GM23338 (cell line): Measurements from ENCODE around the gene PSD4. TPM values are rescaled to one million over a fixed set of nuclear protein-coding genes. Genes with fewer than 3 reads are reported as not detected.

Source experiments
- ATAC-seq: fragments of 200-7000 bp; cut with Tn5 transposase; 3 replicates; pipeline ENCODE4 v1.9.1; 2020
- DNase-seq: peaks from one replicate; pipeline ENCODE4 v3.0.0-alpha.2; 2015; ENCODE audit warnings: low spot score
- H2AFZ ChIP-seq: fragments of 200-600 bp; sonication (generic); 2 replicates; pipeline ENCODE4 v1.8.0; 2016; ENCODE audit warnings: antibody characterized with exemption, mild to moderate bottlenecking, moderate library complexity
- H3F3A ChIP-seq: fragments of 200-600 bp; sonication (generic); replicated peaks from 2 replicates; pipeline ENCODE4 v1.8.0; 2017; ENCODE audit warnings: antibody characterized with exemption, mixed run types, low read depth
- H3K27ac ChIP-seq: fragments of 200-600 bp; sonication (generic); 2 replicates; pipeline ENCODE4 v1.6.1; 2016; ENCODE audit warnings: low read depth
- H3K27me3 ChIP-seq: fragments of 200-600 bp; sonication (generic); 2 replicates; pipeline ENCODE4 v1.8.0; 2016; ENCODE audit warnings: mild to moderate bottlenecking, mixed run types, moderate library complexity; ENCODE audit not compliant: insufficient read depth
- H3K36me3 ChIP-seq: fragments of 200-600 bp; sonication (generic); 2 replicates; pipeline ENCODE4 v1.8.0; 2016; ENCODE audit warnings: mild to moderate bottlenecking; ENCODE audit not compliant: insufficient read depth
- H3K4me1 ChIP-seq: fragments of 200-600 bp; sonication (generic); 2 replicates; pipeline ENCODE4 v1.8.0; 2016; ENCODE audit warnings: mild to moderate bottlenecking, moderate library complexity; ENCODE audit not compliant: insufficient read depth
- H3K4me2 ChIP-seq: fragments of 200-600 bp; sonication (generic); 2 replicates; pipeline ENCODE4 v1.7.1; 2017; ENCODE audit warnings: mixed run types
- H3K4me3 ChIP-seq: fragments of 200-600 bp; sonication (generic); 2 replicates; pipeline ENCODE4 v1.6.1; 2016; ENCODE audit warnings: mixed run types
- H3K79me2 ChIP-seq: fragments of 200-600 bp; sonication (generic); replicated peaks from 2 replicates; pipeline ENCODE4 v1.8.0; 2017; ENCODE audit warnings: mild to moderate bottlenecking; ENCODE audit not compliant: insufficient read depth
- H3K9me2 ChIP-seq: fragments of 200-600 bp; sonication (generic); 2 replicates; pipeline ENCODE4 v1.8.0; 2017; ENCODE audit not compliant: insufficient read depth
- H4K20me1 ChIP-seq: fragments of 200-600 bp; sonication (generic); replicated peaks from 2 replicates; pipeline ENCODE4 v1.8.0; 2017; ENCODE audit warnings: mild to moderate bottlenecking; ENCODE audit not compliant: insufficient read depth
- H3K27ac Mint-ChIP-seq: 2 replicates; pipeline ENCODE4 v1.8.0; 2020; ENCODE audit warnings: inconsistent platforms, mild to moderate bottlenecking, moderate library complexity, mixed read lengths
- H3K27me3 Mint-ChIP-seq: 3 replicates; pipeline ENCODE4 v1.8.0; 2022; ENCODE audit warnings: low read depth, mild to moderate bottlenecking, moderate library complexity, mixed read lengths, inconsistent platforms; ENCODE audit not compliant: insufficient read depth, poor library complexity
- H3K36me3 Mint-ChIP-seq: 3 replicates; pipeline ENCODE4 v1.8.0; 2021; ENCODE audit warnings: low read depth, mild to moderate bottlenecking, inconsistent platforms, moderate library complexity, mixed read lengths
- H3K4me1 Mint-ChIP-seq: 3 replicates; pipeline ENCODE4 v1.8.0; 2020; ENCODE audit warnings: mild to moderate bottlenecking, inconsistent platforms, mixed read lengths
- H3K4me3 Mint-ChIP-seq: 3 replicates; pipeline ENCODE4 v1.8.0; 2021; ENCODE audit warnings: moderate library complexity, mild to moderate bottlenecking, inconsistent platforms, mixed read lengths
- H3K9me3 Mint-ChIP-seq: 3 replicates; pipeline ENCODE4 v1.8.0; 2020; ENCODE audit warnings: moderate library complexity, mild to moderate bottlenecking, inconsistent platforms, mixed read lengths
- CREB1 ChIP-seq: fragments of 250-450 bp; sonication (Bioruptor Pico); IDR thresholded peaks from 2 replicates; pipeline ENCODE4 v1.5.0; 2020; ENCODE audit warnings: low read depth, mild to moderate bottlenecking, moderate library complexity
- EZH2 ChIP-seq: fragments of 200-600 bp; sonication (generic); IDR thresholded peaks from one replicate; pipeline ENCODE4 v1.8.0; 2017; ENCODE audit warnings: antibody characterized with exemption, mild to moderate bottlenecking, low read depth; ENCODE audit not compliant: unreplicated experiment
- EZH2phosphoT487 ChIP-seq: fragments of 200-600 bp; sonication (generic); IDR thresholded peaks from one replicate; pipeline ENCODE4 v1.8.1; 2018; ENCODE audit warnings: antibody characterized with exemption; ENCODE audit not compliant: unreplicated experiment
- JUNB ChIP-seq: IDR thresholded peaks from one replicate; pipeline ENCODE4 v1.6.1; 2016; ENCODE audit warnings: antibody characterized with exemption; ENCODE audit not compliant: unreplicated experiment
- NANOG ChIP-seq: IDR thresholded peaks from 2 replicates; pipeline ENCODE4 v1.6.1; 2016; ENCODE audit warnings: antibody characterized with exemption, borderline replicate concordance
- POLR2AphosphoS5 ChIP-seq: IDR thresholded peaks from 2 replicates; pipeline ENCODE4 v1.6.1; 2016; ENCODE audit warnings: antibody characterized with exemption, low read depth
- STAT1 ChIP-seq: IDR thresholded peaks from one replicate; pipeline ENCODE4 v1.6.1; 2016; ENCODE audit warnings: antibody characterized with exemption; ENCODE audit not compliant: unreplicated experiment
- ZNF114 ChIP-seq: fragments of 250-450 bp; sonication (Bioruptor Pico); IDR thresholded peaks from 2 replicates; pipeline ENCODE4 v1.5.0; 2020; ENCODE audit warnings: mild to moderate bottlenecking, moderate library complexity
- ZNF331 ChIP-seq: fragments of 250-450 bp; sonication (Bioruptor Pico); IDR thresholded peaks from 2 replicates; pipeline ENCODE4 v1.5.0; 2020; ENCODE audit warnings: low read depth, mild to moderate bottlenecking, moderate library complexity
- polyA plus RNA-seq: library from polyadenylated mRNA; unstranded; fragments of >200 nt; fragmentation: Nextera tagmentation; extraction: Ambion mirVana; gene quantifications from 2 replicates; pipeline ENCODE4 v1.2.1, GENCODE V29; 2016
- total RNA-seq: library from RNA; depleted of rRNA; stranded (reverse); fragments of >200 nt; shearing (Covaris generic); gene quantifications from 2 replicates; pipeline ENCODE4 v1.2.3, GENCODE V29; 2014
- TF ChIP-seq, protein P1 (sequence below): IDR thresholded peaks from 2 replicates; pipeline ENCODE4 v1.6.1; 2016; ENCODE audit warnings: antibody characterized with exemption
- TF ChIP-seq, protein P2 (sequence below), 2 experiments: fragments of 200-600 bp in 1 of 2; sonication (generic) in 1 of 2; conservative IDR thresholded peaks; 2 replicates each; pipeline versions ENCODE4 v1.5.1 to v1.6.1; 2016 to 2017; ENCODE audit warnings: antibody characterized with exemption in 2 of 2, low read depth in 2 of 2, mild to moderate bottlenecking in 2 of 2, moderate library complexity in 1 of 2
- TF ChIP-seq, protein P3 (sequence below): IDR thresholded peaks from one replicate; pipeline ENCODE4 v1.6.1; 2018; ENCODE audit warnings: antibody characterized with exemption; ENCODE audit not compliant: unreplicated experiment
- TF ChIP-seq, protein P4 (sequence below): fragments of 250-450 bp; sonication (Bioruptor Pico); IDR thresholded peaks from 2 replicates; pipeline ENCODE4 v1.5.0; 2020; ENCODE audit warnings: mild to moderate bottlenecking, moderate library complexity

PSD4 gene
- total and polyA plus RNA-seq, 2 experiments from 2014 or later, result 0.06 to 0.66 TPM

DNA sequence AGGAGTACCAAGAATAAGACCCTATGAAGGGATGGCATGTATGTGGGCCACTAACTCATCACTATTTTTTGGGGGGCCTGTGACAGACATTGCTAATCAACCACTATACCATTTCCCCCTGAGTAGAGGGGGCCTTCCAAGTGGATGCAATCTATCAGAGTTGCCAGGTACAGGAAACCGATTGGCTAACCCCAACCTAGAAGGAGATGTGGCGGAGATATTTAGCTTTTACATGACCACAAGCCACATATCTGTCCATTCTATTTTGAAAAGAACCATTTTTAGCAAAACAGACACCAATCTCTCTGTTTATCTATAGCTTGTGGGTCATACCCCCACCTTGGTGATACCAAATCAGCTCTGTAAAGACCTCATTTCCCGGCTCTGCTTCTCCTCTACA lies 53.9 kb downstream of the PSD4 start:
- Mint-ChIP-seq H3K27ac (no peak overlapping the region), H3K4me3 (no peak overlapping the region), H3K9me3 (no peaks in the 10 kb centered on the region), H3K36me3 (no peaks in the 10 kb centered on the region), H3K4me1 (peaks cover 10% of the 10 kb centered on the region; the same call in 2 of the 3 replicates), H3K27me3 (no peaks in the 10 kb centered on the region)
- no peak for ATAC-seq
- Histone ChIP-seq H3F3A (no peaks in the 10 kb centered on the region), H3K27me3 (no peaks in the 10 kb centered on the region), H4K20me1 (no peaks in the 10 kb centered on the region), H3K4me3 (no peak overlapping the region), H3K4me2 (no peak overlapping the region), H3K9me2 (0 out of 2 replicates have a peak, but pooled peaks cover 4% of the 10 kb centered on the region), H3K27ac (no peak overlapping the region), H3K4me1 (peaks cover 8% of the 10 kb centered on the region; the same call in 1 of the 2 replicates), H3K36me3 (no peaks in the 10 kb centered on the region), H3K79me2 (no peaks in the 10 kb centered on the region), H2AFZ (no peak overlapping the region)
- no peak for DNase-seq
- TF ChIP-seq CREB1 (no peak), POLR2AphosphoS5 (no peak), ZNF114 (CRISPR knock-in tag) (no peak), EZH2phosphoT487 (no peak), ZNF331 (no peak), EZH2 (no peak), NANOG (no peak), STAT1 (no peak), JUNB (no peak)
- TF ChIP-seq, protein P1, sequence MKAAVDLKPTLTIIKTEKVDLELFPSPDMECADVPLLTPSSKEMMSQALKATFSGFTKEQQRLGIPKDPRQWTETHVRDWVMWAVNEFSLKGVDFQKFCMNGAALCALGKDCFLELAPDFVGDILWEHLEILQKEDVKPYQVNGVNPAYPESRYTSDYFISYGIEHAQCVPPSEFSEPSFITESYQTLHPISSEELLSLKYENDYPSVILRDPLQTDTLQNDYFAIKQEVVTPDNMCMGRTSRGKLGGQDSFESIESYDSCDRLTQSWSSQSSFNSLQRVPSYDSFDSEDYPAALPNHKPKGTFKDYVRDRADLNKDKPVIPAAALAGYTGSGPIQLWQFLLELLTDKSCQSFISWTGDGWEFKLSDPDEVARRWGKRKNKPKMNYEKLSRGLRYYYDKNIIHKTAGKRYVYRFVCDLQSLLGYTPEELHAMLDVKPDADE, result no peak
- TF ChIP-seq, protein P2, sequence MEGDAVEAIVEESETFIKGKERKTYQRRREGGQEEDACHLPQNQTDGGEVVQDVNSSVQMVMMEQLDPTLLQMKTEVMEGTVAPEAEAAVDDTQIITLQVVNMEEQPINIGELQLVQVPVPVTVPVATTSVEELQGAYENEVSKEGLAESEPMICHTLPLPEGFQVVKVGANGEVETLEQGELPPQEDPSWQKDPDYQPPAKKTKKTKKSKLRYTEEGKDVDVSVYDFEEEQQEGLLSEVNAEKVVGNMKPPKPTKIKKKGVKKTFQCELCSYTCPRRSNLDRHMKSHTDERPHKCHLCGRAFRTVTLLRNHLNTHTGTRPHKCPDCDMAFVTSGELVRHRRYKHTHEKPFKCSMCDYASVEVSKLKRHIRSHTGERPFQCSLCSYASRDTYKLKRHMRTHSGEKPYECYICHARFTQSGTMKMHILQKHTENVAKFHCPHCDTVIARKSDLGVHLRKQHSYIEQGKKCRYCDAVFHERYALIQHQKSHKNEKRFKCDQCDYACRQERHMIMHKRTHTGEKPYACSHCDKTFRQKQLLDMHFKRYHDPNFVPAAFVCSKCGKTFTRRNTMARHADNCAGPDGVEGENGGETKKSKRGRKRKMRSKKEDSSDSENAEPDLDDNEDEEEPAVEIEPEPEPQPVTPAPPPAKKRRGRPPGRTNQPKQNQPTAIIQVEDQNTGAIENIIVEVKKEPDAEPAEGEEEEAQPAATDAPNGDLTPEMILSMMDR (conservative IDR thresholded peaks at IDR 0.05; ENCODE audit: low read depth in 2 of 2), result no peak
- TF ChIP-seq, protein P3, sequence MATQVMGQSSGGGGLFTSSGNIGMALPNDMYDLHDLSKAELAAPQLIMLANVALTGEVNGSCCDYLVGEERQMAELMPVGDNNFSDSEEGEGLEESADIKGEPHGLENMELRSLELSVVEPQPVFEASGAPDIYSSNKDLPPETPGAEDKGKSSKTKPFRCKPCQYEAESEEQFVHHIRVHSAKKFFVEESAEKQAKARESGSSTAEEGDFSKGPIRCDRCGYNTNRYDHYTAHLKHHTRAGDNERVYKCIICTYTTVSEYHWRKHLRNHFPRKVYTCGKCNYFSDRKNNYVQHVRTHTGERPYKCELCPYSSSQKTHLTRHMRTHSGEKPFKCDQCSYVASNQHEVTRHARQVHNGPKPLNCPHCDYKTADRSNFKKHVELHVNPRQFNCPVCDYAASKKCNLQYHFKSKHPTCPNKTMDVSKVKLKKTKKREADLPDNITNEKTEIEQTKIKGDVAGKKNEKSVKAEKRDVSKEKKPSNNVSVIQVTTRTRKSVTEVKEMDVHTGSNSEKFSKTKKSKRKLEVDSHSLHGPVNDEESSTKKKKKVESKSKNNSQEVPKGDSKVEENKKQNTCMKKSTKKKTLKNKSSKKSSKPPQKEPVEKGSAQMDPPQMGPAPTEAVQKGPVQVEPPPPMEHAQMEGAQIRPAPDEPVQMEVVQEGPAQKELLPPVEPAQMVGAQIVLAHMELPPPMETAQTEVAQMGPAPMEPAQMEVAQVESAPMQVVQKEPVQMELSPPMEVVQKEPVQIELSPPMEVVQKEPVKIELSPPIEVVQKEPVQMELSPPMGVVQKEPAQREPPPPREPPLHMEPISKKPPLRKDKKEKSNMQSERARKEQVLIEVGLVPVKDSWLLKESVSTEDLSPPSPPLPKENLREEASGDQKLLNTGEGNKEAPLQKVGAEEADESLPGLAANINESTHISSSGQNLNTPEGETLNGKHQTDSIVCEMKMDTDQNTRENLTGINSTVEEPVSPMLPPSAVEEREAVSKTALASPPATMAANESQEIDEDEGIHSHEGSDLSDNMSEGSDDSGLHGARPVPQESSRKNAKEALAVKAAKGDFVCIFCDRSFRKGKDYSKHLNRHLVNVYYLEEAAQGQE, result no peak
- TF ChIP-seq, protein P4, sequence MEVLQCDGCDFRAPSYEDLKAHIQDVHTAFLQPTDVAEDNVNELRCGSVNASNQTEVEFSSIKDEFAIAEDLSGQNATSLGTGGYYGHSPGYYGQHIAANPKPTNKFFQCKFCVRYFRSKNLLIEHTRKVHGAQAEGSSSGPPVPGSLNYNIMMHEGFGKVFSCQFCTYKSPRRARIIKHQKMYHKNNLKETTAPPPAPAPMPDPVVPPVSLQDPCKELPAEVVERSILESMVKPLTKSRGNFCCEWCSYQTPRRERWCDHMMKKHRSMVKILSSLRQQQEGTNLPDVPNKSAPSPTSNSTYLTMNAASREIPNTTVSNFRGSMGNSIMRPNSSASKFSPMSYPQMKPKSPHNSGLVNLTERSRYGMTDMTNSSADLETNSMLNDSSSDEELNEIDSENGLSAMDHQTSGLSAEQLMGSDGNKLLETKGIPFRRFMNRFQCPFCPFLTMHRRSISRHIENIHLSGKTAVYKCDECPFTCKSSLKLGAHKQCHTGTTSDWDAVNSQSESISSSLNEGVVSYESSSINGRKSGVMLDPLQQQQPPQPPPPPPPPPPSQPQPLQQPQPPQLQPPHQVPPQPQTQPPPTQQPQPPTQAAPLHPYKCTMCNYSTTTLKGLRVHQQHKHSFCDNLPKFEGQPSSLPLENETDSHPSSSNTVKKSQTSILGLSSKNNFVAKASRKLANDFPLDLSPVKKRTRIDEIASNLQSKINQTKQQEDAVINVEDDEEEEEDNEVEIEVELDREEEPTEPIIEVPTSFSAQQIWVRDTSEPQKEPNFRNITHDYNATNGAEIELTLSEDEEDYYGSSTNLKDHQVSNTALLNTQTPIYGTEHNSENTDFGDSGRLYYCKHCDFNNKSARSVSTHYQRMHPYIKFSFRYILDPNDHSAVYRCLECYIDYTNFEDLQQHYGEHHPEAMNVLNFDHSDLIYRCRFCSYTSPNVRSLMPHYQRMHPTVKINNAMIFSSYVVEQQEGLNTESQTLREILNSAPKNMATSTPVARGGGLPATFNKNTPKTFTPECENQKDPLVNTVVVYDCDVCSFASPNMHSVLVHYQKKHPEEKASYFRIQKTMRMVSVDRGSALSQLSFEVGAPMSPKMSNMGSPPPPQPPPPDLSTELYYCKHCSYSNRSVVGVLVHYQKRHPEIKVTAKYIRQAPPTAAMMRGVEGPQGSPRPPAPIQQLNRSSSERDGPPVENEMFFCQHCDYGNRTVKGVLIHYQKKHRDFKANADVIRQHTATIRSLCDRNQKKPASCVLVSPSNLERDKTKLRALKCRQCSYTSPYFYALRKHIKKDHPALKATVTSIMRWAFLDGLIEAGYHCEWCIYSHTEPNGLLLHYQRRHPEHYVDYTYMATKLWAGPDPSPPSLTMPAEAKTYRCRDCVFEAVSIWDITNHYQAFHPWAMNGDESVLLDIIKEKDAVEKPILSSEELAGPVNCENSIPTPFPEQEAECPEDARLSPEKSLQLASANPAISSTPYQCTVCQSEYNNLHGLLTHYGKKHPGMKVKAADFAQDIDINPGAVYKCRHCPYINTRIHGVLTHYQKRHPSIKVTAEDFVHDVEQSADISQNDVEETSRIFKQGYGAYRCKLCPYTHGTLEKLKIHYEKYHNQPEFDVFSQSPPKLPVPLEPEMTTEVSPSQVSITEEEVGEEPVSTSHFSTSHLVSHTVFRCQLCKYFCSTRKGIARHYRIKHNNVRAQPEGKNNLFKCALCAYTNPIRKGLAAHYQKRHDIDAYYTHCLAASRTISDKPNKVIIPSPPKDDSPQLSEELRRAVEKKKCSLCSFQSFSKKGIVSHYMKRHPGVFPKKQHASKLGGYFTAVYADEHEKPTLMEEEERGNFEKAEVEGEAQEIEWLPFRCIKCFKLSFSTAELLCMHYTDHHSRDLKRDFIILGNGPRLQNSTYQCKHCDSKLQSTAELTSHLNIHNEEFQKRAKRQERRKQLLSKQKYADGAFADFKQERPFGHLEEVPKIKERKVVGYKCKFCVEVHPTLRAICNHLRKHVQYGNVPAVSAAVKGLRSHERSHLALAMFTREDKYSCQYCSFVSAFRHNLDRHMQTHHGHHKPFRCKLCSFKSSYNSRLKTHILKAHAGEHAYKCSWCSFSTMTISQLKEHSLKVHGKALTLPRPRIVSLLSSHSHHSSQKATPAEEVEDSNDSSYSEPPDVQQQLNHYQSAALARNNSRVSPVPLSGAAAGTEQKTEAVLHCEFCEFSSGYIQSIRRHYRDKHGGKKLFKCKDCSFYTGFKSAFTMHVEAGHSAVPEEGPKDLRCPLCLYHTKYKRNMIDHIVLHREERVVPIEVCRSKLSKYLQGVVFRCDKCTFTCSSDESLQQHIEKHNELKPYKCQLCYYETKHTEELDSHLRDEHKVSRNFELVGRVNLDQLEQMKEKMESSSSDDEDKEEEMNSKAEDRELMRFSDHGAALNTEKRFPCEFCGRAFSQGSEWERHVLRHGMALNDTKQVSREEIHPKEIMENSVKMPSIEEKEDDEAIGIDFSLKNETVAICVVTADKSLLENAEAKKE (CRISPR knock-in tag), result no peak
